ENCODE data around the gene CDK17. TPM values are rescaled to one million over a fixed set of nuclear protein-coding genes. Genes with fewer than 3 reads are reported as not detected.

CDK17 gene
- total RNA-seq, 4 donors from 2014 or later, result 38.7 to 93.3 (median 43.4) TPM

- H3K4me3 ChIP-seq, result no peak overlapping the region
- 64% methylated on average over 7 of the region's 7 CpGs for WGBS
- peak; percentile 61 to 67 for DNase-seq (ENCODE audit: low spot score in 2 of 2)
Observed at GRCh38 chr12:96233168-96233567, 167.1 kb downstream of the CDK17 start.

GRCh38 chr12:96230646-96231045 is 169.6 kb downstream of the CDK17 start:
- no peaks in the 10 kb centered on the region for H3K27me3 ChIP-seq
- DNase-seq (ENCODE audit: low spot score in 2 of 2), result peak in 1 of 2 donors; percentile 57
- no peak overlapping the region for H3K27ac ChIP-seq
- H3K4me1 ChIP-seq, result peaks cover 30% of the 10 kb centered on the region
- TF ChIP-seq POLR2AphosphoS5 (IDR thresholded peaks at IDR 0.05), result no peak
- no peak for TF ChIP-seq POLR2A (IDR thresholded peaks at IDR 0.05)
- TF ChIP-seq EP300 (IDR thresholded peaks at IDR 0.05), result no peak
- no peak for TF ChIP-seq CTCF (IDR thresholded peaks at IDR 0.05)
- 88% methylated on average over 13 of the region's 13 CpGs for WGBS
- H3K36me3 ChIP-seq, result peaks cover under 1% of the 10 kb centered on the region
- H3K4me3 ChIP-seq, result no peak overlapping the region
- no peaks in the 10 kb centered on the region for H3K9me3 ChIP-seq

More at GRCh38 chr12:96233168-96233567, 167.1 kb downstream of the CDK17 start:
- TF ChIP-seq EP300 (IDR thresholded peaks at IDR 0.05) (no peak), POLR2A (IDR thresholded peaks at IDR 0.05) (no peak), CTCF (IDR thresholded peaks at IDR 0.05) (no peak), POLR2AphosphoS5 (IDR thresholded peaks at IDR 0.05) (no peak)
- no peaks in the 10 kb centered on the region for H3K27me3 ChIP-seq
- no peaks in the 10 kb centered on the region for H3K36me3 ChIP-seq
- peaks cover 55% of the 10 kb centered on the region for H3K4me1 ChIP-seq
- no peaks in the 10 kb centered on the region for H3K9me3 ChIP-seq
- peak overlapping the region; percentile 84 for H3K27ac ChIP-seq

GRCh38 chr12:96228566-96229248 is 171.5 kb downstream of the CDK17 start:
- no peaks in the 10 kb centered on the region for H3K9me3 ChIP-seq
- peaks cover 10% of the 10 kb centered on the region for H3K36me3 ChIP-seq
- TF ChIP-seq POLR2AphosphoS5 (IDR thresholded peaks at IDR 0.05) (no peak), CTCF (IDR thresholded peaks at IDR 0.05) (no peak), EP300 (IDR thresholded peaks at IDR 0.05) (no peak), POLR2A (IDR thresholded peaks at IDR 0.05) (no peak)
- WGBS, result 79% methylated on average over 12 of the region's 12 CpGs
- no peak overlapping the region for H3K27ac ChIP-seq
- no peak overlapping the region for H3K4me3 ChIP-seq
- peak in 1 of 2 donors; percentile 56 for DNase-seq (ENCODE audit: low spot score in 2 of 2)
- H3K27me3 ChIP-seq, result no peaks in the 10 kb centered on the region
- H3K4me1 ChIP-seq, result peaks cover 10% of the 10 kb centered on the region

Other genes starting within 250 kb of the CDK17 start
- 10 to 100 TPM in 3 of 4 donors, 1 to 10 TPM in 1; 10.0 to 13.5 (median 11.0) TPM for gene ELK3, start 206.1 kb downstream of the CDK17 start, total RNA-seq
- gene CFAP54, start 89.1 kb upstream of the CDK17 start, total RNA-seq, result under 1 TPM in 1 of 4 donors, not detected in 3; 0.16 TPM